Cortex of kidney (tissue), 1 donor: Measurements from ENCODE around the gene TPH2.

Source experiments
- DNase-seq: peaks from one replicate; lab custom pipeline; 2025; lab: John Stamatoyannopoulos, UW

TPH2 gene

GRCh38 chr12:72033991-72034390 lies 95.3 kb downstream of the TPH2 start:
- DNase-seq: no peak

DNA sequence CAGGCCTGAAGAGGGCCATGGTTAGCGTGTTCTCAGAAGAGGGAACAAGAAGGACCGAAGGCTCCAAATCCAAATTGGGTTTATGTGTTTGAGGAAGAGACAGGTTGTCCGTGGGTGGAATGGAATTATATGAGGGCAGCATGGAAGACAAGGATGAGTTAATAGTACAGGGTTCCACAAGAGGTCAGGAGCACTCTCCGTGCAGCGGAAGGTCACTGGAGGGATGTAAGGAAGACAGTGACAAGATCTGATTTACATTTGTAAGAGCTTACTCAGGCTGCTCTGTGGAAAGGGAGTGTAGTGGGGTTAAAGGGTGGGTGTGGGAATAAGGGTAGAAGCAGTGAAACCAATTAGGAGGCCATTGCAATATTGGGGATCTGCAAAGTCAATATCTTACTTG lies 97.0 kb downstream of the TPH2 start:
- no peak for DNase-seq

GRCh38 chr12:72036393-72036792 lies 97.7 kb downstream of the TPH2 start:
- no peak for DNase-seq

GRCh38 chr12:72037006-72037795 lies 98.6 kb downstream of the TPH2 start:
- DNase-seq: no peak

GRCh38 chr12:72041811-72042210 lies 103.2 kb downstream of the TPH2 start:
- no peak for DNase-seq

GRCh38 chr12:72053604-72054003 lies 115.0 kb downstream of the TPH2 start:
- DNase-seq: no peak

GRCh38 chr12:72054511-72054910 lies 115.9 kb downstream of the TPH2 start:
- no peak for DNase-seq

DNA sequence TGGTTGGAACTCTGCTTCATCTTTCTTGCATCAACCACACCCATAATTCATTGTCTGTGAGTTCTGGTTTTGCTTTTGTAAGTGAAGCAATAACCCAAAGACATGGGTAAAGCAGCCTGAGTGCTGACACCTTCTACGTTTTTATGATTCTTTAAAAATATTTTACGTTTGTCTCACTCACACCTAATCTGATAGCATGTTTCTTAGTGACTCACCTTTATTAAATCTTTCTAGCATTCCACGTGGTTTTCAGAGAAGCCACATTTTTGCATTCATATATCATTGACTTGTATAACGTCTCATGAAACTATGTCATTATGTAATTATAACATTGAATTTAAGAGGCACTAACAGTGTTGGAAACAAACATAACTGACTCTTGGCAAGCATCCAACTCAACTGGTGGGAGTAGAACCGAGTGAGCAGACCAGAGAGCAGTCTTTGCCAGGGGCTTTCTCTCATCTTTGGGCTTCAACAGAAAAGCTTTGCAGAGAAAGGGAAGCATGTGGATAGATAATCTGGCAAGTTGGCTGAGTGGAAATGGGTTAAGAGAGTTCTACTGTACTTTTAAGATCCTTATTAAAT lies 118.8 kb downstream of the TPH2 start:
- DNase-seq: no peak

DNA sequence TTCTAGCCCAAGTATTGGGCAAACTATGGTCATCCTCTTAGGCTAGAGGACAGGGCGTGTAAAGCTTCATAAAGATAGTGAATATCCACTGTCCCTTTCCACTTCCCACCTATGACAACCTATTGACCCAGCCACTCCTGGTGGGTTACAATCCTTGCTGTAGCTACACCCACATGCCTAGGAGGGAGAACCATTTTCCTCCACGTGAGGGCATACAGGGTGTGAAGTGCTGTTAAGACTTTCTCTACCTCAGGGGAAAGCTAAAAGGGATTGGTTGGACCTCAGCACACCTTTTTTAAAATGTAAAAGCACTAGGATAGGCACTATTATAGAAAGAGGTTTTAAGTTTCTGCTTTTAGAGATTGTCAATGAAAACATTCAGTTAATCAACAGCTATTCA lies 124.4 kb downstream of the TPH2 start:
- no peak for DNase-seq

DNA sequence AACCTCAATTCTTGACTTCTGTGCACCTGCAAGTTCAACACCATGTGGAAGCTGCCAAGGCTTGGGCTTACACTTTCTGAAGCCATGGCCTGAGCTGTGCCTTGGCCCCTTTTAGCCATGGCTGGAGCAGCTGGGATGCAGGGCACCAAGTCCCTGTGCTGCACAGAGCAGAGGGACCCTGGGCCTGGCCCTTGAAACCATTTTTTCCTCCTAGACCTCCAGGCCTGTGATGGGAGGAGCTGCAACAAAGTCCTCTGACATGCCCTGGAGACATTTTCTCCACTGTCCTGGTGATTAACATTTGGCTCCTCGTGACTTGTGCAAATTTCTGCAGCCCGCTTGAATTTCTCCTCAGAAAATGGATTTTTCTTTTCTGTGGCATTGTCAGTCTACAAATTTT lies 132.4 kb downstream of the TPH2 start:
- no peak for DNase-seq

DNA sequence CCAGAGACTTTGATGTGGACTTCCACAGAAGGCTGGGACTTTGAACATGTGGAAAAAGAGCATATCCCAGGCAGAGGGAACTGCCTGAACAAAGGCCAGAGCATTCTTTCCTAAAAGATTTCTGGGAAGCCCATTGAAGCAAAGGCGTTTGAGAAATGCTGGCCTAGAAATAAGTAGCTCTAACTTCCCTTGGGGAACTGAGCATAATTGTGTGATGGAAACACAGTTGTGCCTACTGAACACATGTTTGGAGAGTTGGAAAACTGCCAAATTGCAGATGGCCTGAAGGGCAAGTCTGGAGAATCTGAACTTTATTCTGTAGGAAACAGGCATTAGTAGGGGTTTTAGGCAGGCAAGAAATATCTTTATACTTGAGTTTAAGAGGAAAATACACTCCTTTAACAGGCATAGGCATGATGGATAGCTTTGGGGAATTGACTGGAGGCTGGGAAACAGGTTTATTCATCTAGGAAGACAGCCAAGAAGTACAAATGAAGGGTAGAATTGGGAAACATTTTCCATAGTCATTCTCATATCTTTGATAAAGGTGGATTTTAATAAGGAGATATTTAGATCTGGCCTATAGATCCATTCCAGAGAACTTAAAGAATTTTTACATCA lies 134.1 kb downstream of the TPH2 start:
- no peak for DNase-seq

DNA sequence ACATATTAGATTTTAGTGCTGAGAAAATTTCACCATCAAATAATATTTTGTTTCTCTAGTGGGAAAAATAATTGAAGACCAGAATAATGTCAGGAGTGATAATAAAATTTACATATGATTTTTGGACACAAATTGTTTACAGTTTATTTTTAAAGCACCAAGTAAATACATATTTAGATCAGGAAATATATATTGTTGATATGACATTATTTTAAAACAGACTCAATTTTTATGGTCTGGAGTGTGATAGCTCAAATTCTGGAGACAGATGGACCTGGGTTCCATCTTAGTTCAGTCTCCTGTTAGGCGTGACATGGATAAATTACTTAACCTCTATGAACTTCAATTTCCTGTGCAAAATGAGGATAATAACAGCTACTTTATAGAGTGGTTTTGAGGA lies 135.4 kb downstream of the TPH2 start:
- DNase-seq: no peak

- DNase-seq: no peak
Observed at GRCh38 chr12:72074956-72075355, 136.3 kb downstream of the TPH2 start.

DNA sequence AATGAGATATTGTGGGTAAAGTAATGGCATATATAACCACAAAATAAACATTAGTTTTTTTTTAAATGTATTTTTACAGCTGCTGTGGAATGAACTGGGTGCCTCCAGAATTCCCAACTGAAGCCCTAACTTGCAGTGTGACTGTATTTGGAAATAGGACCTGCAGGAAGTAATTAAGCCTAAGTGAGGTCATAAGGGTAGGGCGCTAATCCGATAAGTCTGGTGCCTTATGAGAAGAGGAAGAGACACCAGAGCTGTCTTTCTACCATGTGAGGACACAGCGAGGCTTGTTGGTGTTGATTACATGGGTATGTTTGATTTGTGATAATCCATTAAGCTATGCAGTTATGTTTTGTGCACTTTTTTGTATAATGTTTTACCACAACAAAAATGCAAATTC lies 136.8 kb downstream of the TPH2 start:
- DNase-seq: no peak

DNA sequence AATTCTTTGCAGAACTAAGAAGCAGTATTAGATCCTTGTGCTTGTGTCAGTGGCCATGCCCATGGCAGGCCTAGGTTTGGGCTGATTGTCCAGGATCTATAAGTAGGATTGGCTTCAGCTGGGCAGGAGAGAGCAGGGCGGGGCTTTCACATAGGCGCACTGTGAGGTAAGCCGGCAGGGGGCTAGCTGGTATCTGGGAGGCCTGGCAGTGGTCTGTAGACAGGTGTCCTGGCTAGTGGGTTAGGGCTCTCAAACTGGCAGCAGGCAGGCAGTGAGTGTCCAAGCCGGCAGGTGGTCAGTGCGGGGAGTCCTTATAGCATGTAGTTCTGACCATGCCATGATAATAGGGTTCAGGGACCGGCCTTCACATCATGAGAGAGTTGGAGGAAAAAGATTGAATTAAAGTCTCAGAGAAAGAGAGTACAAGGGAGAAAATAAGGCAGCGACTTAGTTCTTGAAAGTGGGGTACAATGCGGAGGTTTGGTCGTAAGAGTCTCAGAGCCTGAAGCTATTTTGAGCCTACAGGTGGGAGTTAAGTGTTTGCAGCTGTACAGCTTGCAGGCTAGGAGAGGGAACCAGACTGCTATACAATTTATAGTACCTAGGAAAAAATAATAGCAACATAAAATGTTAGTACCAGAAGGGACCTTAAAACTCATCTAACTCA lies 137.4 kb downstream of the TPH2 start:
- no peak for DNase-seq

GRCh38 chr12:72076558-72076915 lies 137.9 kb downstream of the TPH2 start:
- no peak for DNase-seq

DNA sequence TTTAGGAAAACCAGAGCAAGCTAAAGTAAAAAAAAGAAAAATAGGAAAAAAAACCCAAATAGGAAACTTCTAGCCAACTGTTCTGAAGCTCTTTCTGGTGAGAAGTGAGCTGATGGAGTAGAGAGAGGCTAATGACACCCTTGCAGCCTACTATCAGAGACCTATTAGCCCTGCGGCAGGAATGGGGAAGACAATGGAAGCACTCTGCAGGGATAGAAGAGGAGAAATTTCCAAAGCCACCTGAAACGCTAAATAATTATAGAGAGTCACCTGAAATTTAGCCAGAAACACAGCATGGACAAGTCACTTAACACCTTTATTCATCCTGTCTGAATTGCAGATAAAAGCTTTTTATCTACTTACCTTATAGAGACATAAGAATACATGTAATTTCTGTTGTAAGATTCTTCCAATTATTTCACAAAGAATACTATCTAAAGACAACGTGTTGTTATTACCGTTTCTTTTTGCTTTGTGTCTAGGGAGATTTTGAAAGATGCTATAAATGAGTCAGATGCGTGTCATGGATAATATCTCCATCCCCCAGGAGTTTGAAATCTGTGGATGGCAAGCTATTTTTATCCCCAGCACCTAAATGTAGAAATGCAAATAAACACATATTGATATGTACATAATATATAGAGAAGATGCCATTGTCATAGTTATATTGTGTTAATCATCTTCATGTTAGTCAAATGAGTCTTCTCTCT lies 138.6 kb downstream of the TPH2 start:
- DNase-seq: no peak

DNA sequence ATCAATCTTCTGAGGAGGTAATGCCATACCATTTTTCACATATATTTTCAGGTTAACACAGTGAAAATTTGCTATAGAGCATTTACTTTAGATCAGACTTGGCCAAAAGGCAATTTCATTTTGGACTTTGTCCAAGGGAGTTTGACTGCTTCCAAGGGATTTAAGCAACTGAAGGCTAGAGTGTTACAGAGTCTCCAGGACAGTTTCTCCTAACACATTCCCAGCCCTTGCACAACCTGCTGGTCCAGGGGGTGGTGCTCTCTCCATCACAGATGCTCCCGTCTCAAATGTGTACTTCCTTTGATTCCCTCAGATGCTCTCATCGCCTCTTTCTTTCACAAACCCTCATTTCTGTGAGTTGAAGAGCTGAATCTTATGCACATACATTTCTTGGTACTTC lies 143.1 kb downstream of the TPH2 start:
- no peak for DNase-seq
